ENCODE data around the gene CTSE. TPM values are rescaled to one million over a fixed set of nuclear protein-coding genes. Genes with fewer than 3 reads are reported as not detected.

CTSE gene
- total RNA-seq, 4 donors from 2014 or later: 3.6 to 8.1 (median 3.6) TPM; not detected in 1

DNA sequence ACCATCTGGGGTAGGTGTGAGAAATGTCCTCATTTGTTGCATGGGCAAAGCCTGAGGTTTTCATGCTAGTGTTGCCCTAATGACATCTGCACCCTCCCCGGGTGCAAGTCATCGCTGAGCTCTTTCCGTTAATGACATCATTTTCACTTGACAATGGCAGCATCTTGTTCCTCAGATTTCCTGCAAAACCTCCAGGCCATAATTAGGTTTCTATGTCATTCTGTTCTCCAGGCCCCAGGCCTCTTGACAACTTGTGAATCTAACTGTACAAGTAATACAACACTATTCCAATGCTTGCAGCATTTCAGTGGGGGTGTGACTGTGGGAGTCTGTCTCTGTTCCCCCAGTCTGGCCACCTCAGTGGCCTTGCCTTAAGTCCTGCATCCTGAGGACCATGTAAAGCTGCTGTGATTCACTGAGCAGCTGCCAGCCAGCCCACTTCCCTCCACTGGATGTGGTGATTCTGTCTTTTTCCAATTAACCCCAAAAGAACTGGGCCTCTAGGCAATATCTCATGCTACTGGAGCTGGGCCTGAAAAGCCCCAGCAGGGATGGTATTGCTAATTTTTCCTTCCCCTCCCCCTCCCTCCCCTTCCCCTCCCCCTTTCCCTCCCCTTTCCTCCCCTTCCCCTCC lies 43.3 kb downstream of the CTSE start:
- H3K9me3 ChIP-seq: no peaks in the 10 kb centered on the region
- no peak for DNase-seq
- no peak overlapping the region for H3K27ac ChIP-seq
- H3K4me1 ChIP-seq: peaks cover 0 to 6% (median 0%) of the 10 kb centered on the region in 4 donors
- H3K4me3 ChIP-seq: no peak overlapping the region
- H3K36me3 ChIP-seq: no peaks in the 10 kb centered on the region
- no peaks in the 10 kb centered on the region for H3K27me3 ChIP-seq
- no peak for TF ChIP-seq POLR2A (IDR thresholded peaks at IDR 0.05)
- no peak for TF ChIP-seq CTCF (IDR thresholded peaks at IDR 0.05)

GRCh38 chr1:205979301-205979700 lies 44.4 kb downstream of the CTSE start:
- Histone ChIP-seq H3K9me3 (no peaks in the 10 kb centered on the region), H3K27me3 (no peaks in the 10 kb centered on the region), H3K27ac (no peak overlapping the region), H3K4me1 (peaks cover 0 to 3% (median 0%) of the 10 kb centered on the region in 4 donors), H3K36me3 (no peaks in the 10 kb centered on the region), H3K4me3 (no peak overlapping the region)
- TF ChIP-seq POLR2A (IDR thresholded peaks at IDR 0.05) (no peak), CTCF (IDR thresholded peaks at IDR 0.05) (no peak)
- no peak for DNase-seq

GRCh38 chr1:205978676-205979075 lies 45.0 kb downstream of the CTSE start:
- no peak for TF ChIP-seq POLR2A (IDR thresholded peaks at IDR 0.05)
- TF ChIP-seq CTCF (IDR thresholded peaks at IDR 0.05): no peak
- Histone ChIP-seq H3K27me3 (no peaks in the 10 kb centered on the region), H3K36me3 (no peaks in the 10 kb centered on the region), H3K9me3 (no peaks in the 10 kb centered on the region), H3K4me1 (no peaks in the 10 kb centered on the region), H3K27ac (no peak overlapping the region), H3K4me3 (no peak overlapping the region)
- DNase-seq: no peak

GRCh38 chr1:205977402-205978014 lies 46.2 kb downstream of the CTSE start:
- H3K36me3 ChIP-seq: no peaks in the 10 kb centered on the region
- no peak for TF ChIP-seq POLR2A (IDR thresholded peaks at IDR 0.05)
- TF ChIP-seq CTCF (IDR thresholded peaks at IDR 0.05): peak; percentile 73 to 96 (median 84)
- no peaks in the 10 kb centered on the region for H3K4me1 ChIP-seq
- peak; percentile 49 to 80 (median 79) for DNase-seq
- H3K9me3 ChIP-seq: no peaks in the 10 kb centered on the region
- H3K4me3 ChIP-seq: no peak overlapping the region
- H3K27ac ChIP-seq: no peak overlapping the region
- no peaks in the 10 kb centered on the region for H3K27me3 ChIP-seq

DNA sequence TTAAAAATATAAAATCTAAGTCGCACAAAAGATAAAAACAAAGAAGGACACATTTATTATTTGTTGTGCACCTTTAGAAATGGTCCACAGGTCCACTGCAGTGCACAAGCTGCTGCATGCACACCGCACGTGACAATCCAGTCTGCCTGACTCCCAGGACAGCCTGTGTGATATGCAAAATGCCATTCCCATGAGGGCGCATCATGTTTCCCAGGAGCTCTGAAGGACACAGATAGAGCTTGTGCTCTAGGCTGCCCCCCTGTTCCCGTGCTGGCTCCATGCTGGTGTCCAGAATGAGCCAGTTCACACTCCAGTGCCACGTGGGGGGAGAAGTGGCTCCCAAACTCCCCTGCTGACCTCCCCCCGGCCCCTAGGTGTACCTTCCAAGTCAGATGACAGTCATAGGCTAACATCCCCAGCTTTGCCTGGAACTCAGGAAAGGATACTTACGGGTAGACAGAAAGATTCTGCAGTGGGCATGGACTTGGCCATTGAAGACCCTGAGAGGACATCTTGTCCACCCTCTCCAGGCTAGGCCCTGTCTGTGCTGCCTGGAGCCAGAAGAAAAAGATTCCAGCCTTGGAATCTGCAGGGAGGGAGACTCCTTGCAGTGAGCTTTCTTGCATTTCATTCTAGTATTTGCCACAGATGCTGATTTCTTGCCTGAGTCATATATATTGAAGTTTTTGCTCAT lies 46.8 kb downstream of the CTSE start:
- Histone ChIP-seq H3K27ac (no peak overlapping the region), H3K4me1 (no peaks in the 10 kb centered on the region), H3K36me3 (no peaks in the 10 kb centered on the region), H3K9me3 (no peaks in the 10 kb centered on the region), H3K27me3 (no peaks in the 10 kb centered on the region), H3K4me3 (no peak overlapping the region)
- TF ChIP-seq POLR2A (IDR thresholded peaks at IDR 0.05): no peak
- no peak for TF ChIP-seq CTCF (IDR thresholded peaks at IDR 0.05)
- DNase-seq: no peak
